Activated B cell treated with CpG ODN at 0.5 μM for 24 hours (primary cell): ENCODE results near the gene WNT7A. TPM values are rescaled to one million over a fixed set of nuclear protein-coding genes. Genes with fewer than 3 reads are reported as not detected.

Experiments used
- ATAC-seq: fragments of 200-7000 bp; cut with Tn5 transposase; one replicate; pipeline ENCODE4 v1.10.0; 2021; ENCODE audit warnings: low read depth, mild to moderate bottlenecking, moderate library complexity
- CTCF ChIA-PET: fragments of 350-600 bp; sonication (Branson Sonifier 250); formaldehyde crosslinking; loops from one replicate; lab custom pipeline; 2021; ENCODE audit warnings: antibody characterized with exemption; lab: Charles Lee
- POLR2A ChIA-PET: fragments of 350-600 bp; sonication (Branson Sonifier 250); formaldehyde crosslinking; loops from one replicate; lab custom pipeline; 2021; ENCODE audit warnings: antibody characterized with exemption; lab: Charles Lee
- DNase-seq: peaks from one replicate; pipeline ENCODE4 v3.0.0; 2022
- H3K27ac Mint-ChIP-seq: one replicate; pipeline ENCODE4 v1.8.0; 2020; ENCODE audit warnings: mixed read lengths
- H3K27me3 Mint-ChIP-seq: one replicate; pipeline ENCODE4 v1.8.0; 2021; ENCODE audit warnings: mixed read lengths
- H3K36me3 Mint-ChIP-seq: one replicate; pipeline ENCODE4 v1.8.0; 2021; ENCODE audit warnings: low read depth, mixed read lengths
- H3K4me1 Mint-ChIP-seq: one replicate; pipeline ENCODE4 v1.8.0; 2021; ENCODE audit warnings: mixed read lengths
- H3K4me3 Mint-ChIP-seq: one replicate; pipeline ENCODE4 v1.8.0; 2020; ENCODE audit warnings: mild to moderate bottlenecking, mixed read lengths
- H3K9me3 Mint-ChIP-seq: one replicate; pipeline ENCODE4 v1.8.0; 2020; ENCODE audit warnings: mixed read lengths
- CTCF ChIP-seq: fragments of 200-600 bp; IDR thresholded peaks from one replicate; pipeline ENCODE4 v1.8.0; 2022; ENCODE audit warnings: antibody characterized with exemption, mild to moderate bottlenecking
- intact Hi-C: fragments of 100-400 bp; cut with micrococcal nuclease; formaldehyde crosslinking; loops from one replicate; pipeline ENCODE4 v1.15.1; 2024
- total RNA-seq: library from RNA; stranded (reverse); gene quantifications from 2 replicates; pipeline ENCODE4 v1.2.3, GENCODE V29; 2022

WNT7A gene
- total RNA-seq, 1 donor from 2014 or later: not detected

GRCh38 chr3:13901935-13902584, 22.2 kb upstream of the WNT7A start:
- Mint-ChIP-seq H3K9me3 (peaks cover 36% of the 10 kb centered on the region), H3K27me3 (peaks cover 31% of the 10 kb centered on the region), H3K4me3 (no peak overlapping the region), H3K36me3 (peaks cover 11% of the 10 kb centered on the region), H3K4me1 (peaks cover 11% of the 10 kb centered on the region), H3K27ac (no peak overlapping the region)
- DNase-seq (no peak), ATAC-seq (no peak)
- TF ChIP-seq CTCF: no peak
- ChIA-PET POLR2A (no interaction called here), CTCF (no interaction called here)
- intact Hi-C loops: no loop called here

- no peak for DNase-seq
- ATAC-seq: no peak
- peaks cover 30% of the 10 kb centered on the region for H3K4me1 Mint-ChIP-seq
- H3K27ac Mint-ChIP-seq: no peak overlapping the region
- no peak for TF ChIP-seq CTCF
- no peak overlapping the region for H3K4me3 Mint-ChIP-seq
- ChIA-PET POLR2A (no interaction called here), CTCF (interaction anchor here (0.5 kb wide), 1 partner anchor 10 kb away, joined by 3 read pairs; no protein-coding TSS in a partner anchor)
- intact Hi-C loops: loop anchor here (5.0 kb wide), 2 partner anchors 294 to 504 kb away; partner anchors contain the start of gene SLC6A6
- H3K27me3 Mint-ChIP-seq: peaks cover 12% of the 10 kb centered on the region
- peaks cover 6% of the 10 kb centered on the region for H3K36me3 Mint-ChIP-seq
- H3K9me3 Mint-ChIP-seq: peaks cover 13% of the 10 kb centered on the region
Measured at GRCh38 chr3:13898346-13898745, 18.5 kb upstream of the WNT7A start.

GRCh38 chr3:13896473-13897154, 16.7 kb upstream of the WNT7A start:
- DNase-seq (no peak), ATAC-seq (peak; percentile 22)
- ChIA-PET CTCF (interaction anchor here (0.6 to 2.0 kb wide), 12 partner anchors 9 to 1024 kb away, joined by 3 to 12 read pairs (median 4); partner anchors contain the start of genes CCDC174, CHCHD4, LSM3 and SLC6A6), POLR2A (interaction anchor here (0.5 to 1.3 kb wide), 3 partner anchors 227 to 629 kb away, joined by 4 to 5 read pairs (median 5); partner anchors contain the start of genes LSM3 and XPC)
- intact Hi-C loops: loop anchor here (1.0 to 5.0 kb wide), 7 partner anchors 228 to 1025 kb away; partner anchors contain the start of genes CCDC174, CHCHD4 and SLC6A6
- H3K4me1 Mint-ChIP-seq: peaks cover 31% of the 10 kb centered on the region
- H3K27ac Mint-ChIP-seq: peak overlapping the region; percentile 48
- TF ChIP-seq CTCF: no peak
- peaks cover 7% of the 10 kb centered on the region for H3K27me3 Mint-ChIP-seq
- peaks cover 9% of the 10 kb centered on the region for H3K9me3 Mint-ChIP-seq
- H3K4me3 Mint-ChIP-seq: peak overlapping the region; percentile 89
- H3K36me3 Mint-ChIP-seq: peaks cover 3% of the 10 kb centered on the region

- Mint-ChIP-seq H3K4me1 (peaks cover 41% of the 10 kb centered on the region), H3K27ac (peak overlapping the region; percentile 78), H3K9me3 (peaks cover under 1% of the 10 kb centered on the region), H3K27me3 (peaks cover 5% of the 10 kb centered on the region), H3K4me3 (peak overlapping the region; percentile 89), H3K36me3 (no peaks in the 10 kb centered on the region)
- peak; percentile 99 for ATAC-seq
- no peak for TF ChIP-seq CTCF
- POLR2A ChIA-PET: interaction anchor here (0.7 to 1.6 kb wide), 3 partner anchors 228 to 652 kb away, joined by 3 to 4 read pairs (median 4); partner anchors contain the start of genes LSM3 and XPC
- CTCF ChIA-PET: interaction anchor here (1.0 to 2.0 kb wide), 5 partner anchors 9 to 309 kb away, joined by 3 to 12 read pairs (median 6); partner anchors contain the start of genes CHCHD4, TMEM43 and WNT7A
- peak; percentile 86 for DNase-seq
- intact Hi-C loops: loop anchor here (1.0 to 5.0 kb wide), 8 partner anchors 229 to 1026 kb away; partner anchors contain the start of genes CCDC174, CHCHD4, LSM3 and SLC6A6
Measured at GRCh38 chr3:13895155-13896105, 15.6 kb upstream of the WNT7A start.
